ENCODE results near the gene PTEN.

PTEN gene

GRCh38 chr10:87931836-87932230, 68.4 kb downstream of the PTEN start:
- H3K27me3 ChIP-seq (ENCODE audit: low read depth, low read length): no peaks in the 10 kb centered on the region
- TF ChIP-seq CTCF (IDR thresholded peaks at IDR 0.05; ENCODE audit: low read depth, low read length) (no peak), EZH2phosphoT487 (IDR thresholded peaks at IDR 0.05; ENCODE audit: low read depth) (no peak)
- H3K79me2 ChIP-seq (ENCODE audit: low read length): peaks cover 24% of the 10 kb centered on the region; the same call in 1 of the 2 replicates
- no peak overlapping the region for H3K27ac ChIP-seq (ENCODE audit: low read length)
- H3K4me3 ChIP-seq (ENCODE audit: low read length): no peak overlapping the region
- no peak overlapping the region for H3K9ac ChIP-seq (ENCODE audit: low read length)
- H3K9me3 ChIP-seq (ENCODE audit: insufficient read depth, low read length): no peaks in the 10 kb centered on the region
- peaks cover 44% of the 10 kb centered on the region for H4K20me1 ChIP-seq (ENCODE audit: insufficient read depth, low read length)
- H2AFZ ChIP-seq (ENCODE audit: low read depth, low read length): no peak overlapping the region
- peaks cover 30% of the 10 kb centered on the region for H3K4me1 ChIP-seq (ENCODE audit: low read length)
- no peak overlapping the region for H3K4me2 ChIP-seq (ENCODE audit: low read length)
- peaks cover 26% of the 10 kb centered on the region for H3K36me3 ChIP-seq (replicated peaks; ENCODE audit: low read depth, low read length)

DNA sequence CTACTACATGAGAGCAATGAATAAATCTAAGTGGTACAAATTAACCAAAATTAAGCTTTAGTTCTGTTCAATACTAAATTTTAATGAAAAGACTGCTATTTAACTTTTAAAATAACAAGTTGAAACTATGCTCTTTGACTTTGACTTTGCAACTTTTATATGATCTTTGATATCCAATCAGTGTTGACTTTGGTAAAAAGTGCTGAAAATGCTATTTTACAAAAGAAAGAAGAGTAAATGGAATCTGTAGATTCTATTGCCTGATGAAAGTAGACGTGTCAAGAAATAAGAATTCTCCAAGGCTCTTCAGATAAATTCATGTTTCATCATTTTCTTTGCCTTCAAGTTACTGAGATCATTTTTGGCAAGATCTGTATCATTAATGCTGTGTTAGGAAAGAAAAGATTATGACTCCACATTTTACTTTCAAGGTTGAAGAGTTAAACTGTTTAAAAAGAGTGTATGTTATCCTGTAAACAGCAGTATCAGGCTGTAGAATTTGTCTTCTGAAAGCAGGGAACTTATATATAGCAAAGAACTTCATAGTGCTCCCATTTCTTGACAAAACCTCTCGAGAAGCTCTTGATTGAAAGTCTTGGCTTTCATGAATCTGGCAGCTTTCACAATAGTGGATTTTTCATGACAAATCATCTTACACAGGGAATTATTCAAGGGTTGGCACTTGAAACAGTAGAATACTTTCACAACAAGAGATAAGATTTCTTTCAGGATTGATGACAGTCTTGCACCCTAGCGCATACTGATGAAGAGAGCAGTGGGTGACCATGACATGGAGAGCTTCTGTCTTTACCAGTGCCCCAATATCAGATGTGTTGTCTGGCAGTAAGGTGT, 72.1 kb downstream of the PTEN start:
- peaks cover 13% of the 10 kb centered on the region for H3K4me1 ChIP-seq (ENCODE audit: low read length)
- peaks cover 11% of the 10 kb centered on the region for H4K20me1 ChIP-seq (ENCODE audit: insufficient read depth, low read length)
- H3K27me3 ChIP-seq (ENCODE audit: low read depth, low read length): no peaks in the 10 kb centered on the region
- H3K36me3 ChIP-seq (replicated peaks; ENCODE audit: low read depth, low read length): peaks cover 22% of the 10 kb centered on the region
- H3K79me2 ChIP-seq (ENCODE audit: low read length): no peaks in the 10 kb centered on the region
- TF ChIP-seq EZH2phosphoT487 (IDR thresholded peaks at IDR 0.05; ENCODE audit: low read depth): no peak
- H2AFZ ChIP-seq (ENCODE audit: low read depth, low read length): no peak overlapping the region
- no peak overlapping the region for H3K4me2 ChIP-seq (ENCODE audit: low read length)
- H3K27ac ChIP-seq (ENCODE audit: low read length): no peak overlapping the region
- no peaks in the 10 kb centered on the region for H3K9me3 ChIP-seq (ENCODE audit: insufficient read depth, low read length)
- H3K4me3 ChIP-seq (ENCODE audit: low read length): no peak overlapping the region
- no peak overlapping the region for H3K9ac ChIP-seq (ENCODE audit: low read length)

DNA sequence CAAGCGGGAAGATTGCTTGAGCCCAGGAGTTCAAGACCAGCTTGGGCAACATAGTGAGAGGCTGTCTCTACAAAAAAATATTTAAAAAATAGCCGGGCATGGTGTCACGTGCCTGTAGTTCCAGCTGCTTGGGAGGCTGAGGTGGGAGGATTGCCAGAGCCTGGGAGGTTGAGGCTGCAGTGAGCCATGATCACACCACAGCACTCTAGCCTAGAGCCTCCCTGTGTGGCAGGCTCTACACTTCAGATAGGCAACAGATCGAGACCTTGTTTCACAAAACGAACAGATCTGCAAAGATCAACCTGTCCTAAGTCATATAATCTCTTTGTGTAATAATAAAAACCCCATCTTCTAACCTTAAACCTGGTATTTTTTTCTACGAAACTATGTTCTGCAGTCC, 76.8 kb downstream of the PTEN start:
- Histone ChIP-seq H3K36me3 (replicated peaks; ENCODE audit: low read depth, low read length) (peaks cover 17% of the 10 kb centered on the region), H3K4me1 (ENCODE audit: low read length) (no peaks in the 10 kb centered on the region), H3K9ac (ENCODE audit: low read length) (no peak overlapping the region), H3K27ac (ENCODE audit: low read length) (no peak overlapping the region), H3K79me2 (ENCODE audit: low read length) (no peaks in the 10 kb centered on the region), H3K27me3 (ENCODE audit: low read depth, low read length) (no peaks in the 10 kb centered on the region), H3K4me3 (ENCODE audit: low read length) (no peak overlapping the region), H3K4me2 (ENCODE audit: low read length) (no peak overlapping the region), H2AFZ (ENCODE audit: low read depth, low read length) (no peak overlapping the region), H3K9me3 (ENCODE audit: insufficient read depth, low read length) (no peaks in the 10 kb centered on the region), H4K20me1 (ENCODE audit: insufficient read depth, low read length) (0 out of 2 replicates have a peak, but pooled peaks cover 3% of the 10 kb centered on the region)
- no peak for TF ChIP-seq CTCF (IDR thresholded peaks at IDR 0.05; ENCODE audit: low read depth, low read length)
- TF ChIP-seq EZH2phosphoT487 (IDR thresholded peaks at IDR 0.05; ENCODE audit: low read depth): no peak

DNA sequence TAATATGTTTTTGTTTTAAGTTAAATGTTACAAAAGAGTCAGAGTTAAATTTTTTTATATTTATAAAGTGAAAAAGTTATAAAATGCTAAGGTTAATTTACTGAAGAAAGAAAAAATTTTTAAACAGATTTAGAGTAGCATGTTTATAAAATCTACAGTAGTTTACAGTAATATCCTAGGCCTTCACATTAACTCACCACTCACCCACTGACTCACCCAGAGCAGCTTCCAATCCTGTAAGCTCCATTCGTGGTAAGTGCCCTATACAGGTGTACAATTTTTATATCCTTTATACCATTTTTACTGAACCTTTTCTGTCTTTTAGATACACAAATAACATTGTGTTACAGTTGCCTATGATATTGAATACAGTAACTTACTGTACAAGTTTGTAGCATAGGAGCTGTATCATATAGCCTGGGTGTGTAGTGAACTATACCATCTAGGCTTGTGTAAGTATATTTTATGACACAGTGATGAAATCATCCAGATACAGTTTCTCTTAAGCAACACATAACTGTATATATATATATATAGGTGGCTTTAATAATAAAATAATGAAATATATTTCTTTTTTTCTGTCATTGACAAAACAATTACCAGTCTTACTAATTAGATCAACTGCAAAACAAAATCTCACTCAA, 79.6 kb downstream of the PTEN start:
- Histone ChIP-seq H3K4me1 (ENCODE audit: low read length) (no peaks in the 10 kb centered on the region), H2AFZ (ENCODE audit: low read depth, low read length) (no peak overlapping the region), H3K27me3 (ENCODE audit: low read depth, low read length) (no peaks in the 10 kb centered on the region), H3K9ac (ENCODE audit: low read length) (no peak overlapping the region), H3K4me2 (ENCODE audit: low read length) (no peak overlapping the region), H3K4me3 (ENCODE audit: low read length) (no peak overlapping the region), H3K36me3 (replicated peaks; ENCODE audit: low read depth, low read length) (peaks cover 9% of the 10 kb centered on the region), H3K9me3 (ENCODE audit: insufficient read depth, low read length) (no peaks in the 10 kb centered on the region), H4K20me1 (ENCODE audit: insufficient read depth, low read length) (0 out of 2 replicates have a peak, but pooled peaks cover 3% of the 10 kb centered on the region), H3K79me2 (ENCODE audit: low read length) (no peaks in the 10 kb centered on the region), H3K27ac (ENCODE audit: low read length) (no peak overlapping the region)
- TF ChIP-seq EZH2phosphoT487 (IDR thresholded peaks at IDR 0.05; ENCODE audit: low read depth) (no peak), CTCF (IDR thresholded peaks at IDR 0.05; ENCODE audit: low read depth, low read length) (no peak)
